ENCODE data around the gene KLHL26. TPM values are rescaled to one million over a fixed set of nuclear protein-coding genes. Genes with fewer than 3 reads are reported as not detected.

The KLHL26 gene
- total RNA-seq, 1 donor from 2014 or later = 5.7 TPM

- FAIRE-seq (no peak), DNase-seq (ENCODE audit: low spot score in 2 of 2) (peak in 1 of 2 donors; percentile 52)
Measured at GRCh38 chr19:18612051-18612771, 24.6 kb upstream of the KLHL26 start.

- no peak for FAIRE-seq
- peak; percentile 85 to 86 for DNase-seq (ENCODE audit: low spot score in 2 of 2)
Measured at GRCh38 chr19:18612772-18613588, 23.8 kb upstream of the KLHL26 start, which contains the start of gene TMEM59L. TSS of gene TMEM59L (plus strand) at chr19:18612870. CDS start at chr19:18612959, 89 bp downstream.

- DNase-seq (ENCODE audit: low spot score in 2 of 2) = no peak
- FAIRE-seq = no peak
Measured at GRCh38 chr19:18613589-18614234, 23.1 kb upstream of the KLHL26 start.

- no peak for FAIRE-seq
- DNase-seq (ENCODE audit: low spot score in 2 of 2) = no peak
Measured at GRCh38 chr19:18616023-18616422, 20.8 kb upstream of the KLHL26 start.

- FAIRE-seq (no peak), DNase-seq (ENCODE audit: low spot score in 2 of 2) (no peak)
Measured at GRCh38 chr19:18617562-18617961, 19.3 kb upstream of the KLHL26 start.

- FAIRE-seq = no peak
- DNase-seq (ENCODE audit: low spot score in 2 of 2) = no peak
Measured at GRCh38 chr19:18618236-18618635, 18.6 kb upstream of the KLHL26 start.

- FAIRE-seq (no peak), DNase-seq (ENCODE audit: low spot score in 2 of 2) (no peak)
Measured at GRCh38 chr19:18620311-18620710, 16.5 kb upstream of the KLHL26 start.

GRCh38 chr19:18620902-18621301 lies 15.9 kb upstream of the KLHL26 start:
- FAIRE-seq = no peak
- DNase-seq (ENCODE audit: low spot score in 2 of 2) = no peak

- DNase-seq (ENCODE audit: low spot score in 2 of 2) = no peak
Measured at GRCh38 chr19:18626906-18627305, 9.9 kb upstream of the KLHL26 start.

GRCh38 chr19:18629166-18630088 lies 7.4 kb upstream of the KLHL26 start:
- no peak for FAIRE-seq

More at GRCh38 chr19:18626906-18627305, 9.9 kb upstream of the KLHL26 start:
- no peak for FAIRE-seq

GRCh38 chr19:18633321-18633720 lies 3.5 kb upstream of the KLHL26 start:
- no peak for DNase-seq (ENCODE audit: low spot score in 2 of 2)
- FAIRE-seq = no peak

More at GRCh38 chr19:18629166-18630088, 7.4 kb upstream of the KLHL26 start:
- DNase-seq (ENCODE audit: low spot score in 2 of 2) = no peak

- no peak for DNase-seq (ENCODE audit: low spot score in 2 of 2)
- no peak for FAIRE-seq
Measured at GRCh38 chr19:18634612-18635297, 2.1 kb upstream of the KLHL26 start.

- no peak for FAIRE-seq
- DNase-seq (ENCODE audit: low spot score in 2 of 2) = no peak
Measured at GRCh38 chr19:18635831-18636182, 1.0 kb upstream of the KLHL26 start.

- FAIRE-seq (no peak), DNase-seq (ENCODE audit: low spot score in 2 of 2) (peak; percentile 97 to 99)
Measured at GRCh38 chr19:18636183-18636968, 452 bp upstream of the KLHL26 start.

GRCh38 chr19:18637673-18638630 lies 1.1 kb downstream of the KLHL26 start:
- FAIRE-seq = no peak
- DNase-seq (ENCODE audit: low spot score in 2 of 2) = no peak

GRCh38 chr19:18639706-18640243 lies 2.9 kb downstream of the KLHL26 start:
- no peak for FAIRE-seq

More at GRCh38 chr19:18639706-18640243, 2.9 kb downstream of the KLHL26 start:
- no peak for DNase-seq (ENCODE audit: low spot score in 2 of 2)

All from frontal cortex (tissue), 4 donors.